GM20431 (cell line): ENCODE results near the gene CHST14.

ENCODE experiments used
- in situ Hi-C: fragments of 300-500 bp; cut with MseI, MboI; formaldehyde crosslinking; loops from one replicate; pipeline ENCODE4 v1.15.0; 2020; ENCODE audit warnings: low sequenced_read_pairs; ENCODE audit not compliant: unreplicated experiment

CHST14 gene

DNA sequence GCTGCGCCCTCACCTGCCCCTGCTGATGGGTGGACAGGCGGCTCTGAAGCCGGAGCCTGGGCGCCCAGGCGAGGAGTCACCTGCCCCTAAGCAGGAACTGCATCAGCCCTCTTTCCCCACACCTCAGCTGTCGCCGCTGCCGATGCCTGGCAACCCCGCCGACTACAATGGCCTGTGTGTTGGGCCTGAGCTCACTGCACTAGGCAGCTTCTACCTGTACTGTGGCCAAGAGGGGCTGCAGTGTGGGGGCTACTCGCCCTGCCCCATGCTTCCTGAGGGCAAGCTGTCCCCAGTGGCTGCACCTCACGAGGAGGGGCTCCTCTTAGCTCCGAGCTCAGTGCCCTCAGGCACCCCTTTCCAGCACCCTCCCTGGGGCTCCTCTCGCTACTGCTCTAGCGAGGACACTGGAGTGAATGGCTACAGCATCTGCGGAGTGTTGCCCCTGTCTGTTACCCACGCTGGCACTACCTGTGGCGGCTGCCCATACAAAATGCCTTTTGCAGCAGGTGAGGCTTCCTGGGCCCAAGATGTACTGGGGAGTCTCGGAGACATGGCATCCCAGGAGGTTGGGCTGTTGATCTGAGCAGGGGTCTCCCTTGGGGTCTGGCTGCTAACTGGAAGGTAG is 11.3 kb upstream of the CHST14 start:
- in situ Hi-C loops, result no loop called here

DNA sequence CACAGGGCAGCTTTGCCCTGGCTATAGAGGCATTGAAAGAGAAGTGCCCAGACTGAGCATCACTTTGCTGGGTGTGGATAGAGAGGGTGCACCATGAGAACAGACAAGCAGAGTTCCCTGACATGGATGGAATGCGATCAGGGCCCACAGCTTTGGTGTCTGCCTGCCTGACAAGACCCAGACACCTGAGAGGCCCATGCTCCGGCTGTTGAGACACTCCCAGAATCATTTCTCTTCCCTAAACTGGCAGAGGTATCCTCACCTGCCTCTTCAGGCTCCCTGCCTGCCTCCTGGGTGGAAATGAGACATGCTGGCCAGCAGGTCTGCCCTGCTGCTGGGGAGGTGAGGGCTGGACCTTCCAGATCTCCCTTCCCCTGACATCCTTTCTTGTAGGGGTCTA is 10.4 kb upstream of the CHST14 start:
- in situ Hi-C loops, result no loop called here

DNA sequence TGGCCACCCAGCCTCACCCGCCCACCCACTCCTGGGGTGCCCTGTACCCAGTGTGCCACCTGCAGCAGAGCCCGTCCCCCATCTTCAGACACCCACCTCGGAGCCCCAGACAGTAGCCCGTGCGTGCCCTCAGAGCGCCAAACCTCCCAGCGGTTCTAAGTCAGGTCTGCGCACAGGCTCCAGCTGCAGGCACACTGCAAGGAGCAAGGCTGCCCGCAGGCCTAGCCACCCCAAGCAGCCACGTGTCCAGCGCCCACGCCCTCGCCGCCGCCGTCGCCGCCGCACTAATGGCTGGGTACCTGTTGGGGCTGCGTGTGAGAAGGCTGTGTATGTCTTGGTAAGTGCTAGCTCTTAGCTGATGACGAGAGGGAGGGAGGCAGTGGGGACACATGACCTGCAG is 8.8 kb upstream of the CHST14 start:
- in situ Hi-C loops, result no loop called here

DNA sequence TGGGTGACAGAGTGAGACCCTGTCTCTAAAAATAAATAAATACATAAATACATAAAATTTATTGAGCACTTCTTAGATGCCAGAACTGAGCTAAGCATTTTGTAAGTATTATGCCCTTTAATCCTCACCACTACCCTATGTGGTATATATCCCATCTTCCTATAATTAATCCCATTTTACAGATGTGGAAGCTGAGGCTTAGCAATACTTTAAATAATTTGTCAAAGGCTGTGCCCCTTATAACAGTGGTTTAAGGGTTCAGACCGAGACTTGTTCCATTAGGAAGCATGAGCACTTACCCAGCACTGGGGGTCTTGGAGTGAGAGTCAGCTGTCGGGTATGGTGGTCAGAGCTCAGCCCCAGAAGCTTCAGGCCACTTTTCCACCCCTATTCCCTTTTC is 7.5 kb upstream of the CHST14 start:
- in situ Hi-C loops, result no loop called here

DNA sequence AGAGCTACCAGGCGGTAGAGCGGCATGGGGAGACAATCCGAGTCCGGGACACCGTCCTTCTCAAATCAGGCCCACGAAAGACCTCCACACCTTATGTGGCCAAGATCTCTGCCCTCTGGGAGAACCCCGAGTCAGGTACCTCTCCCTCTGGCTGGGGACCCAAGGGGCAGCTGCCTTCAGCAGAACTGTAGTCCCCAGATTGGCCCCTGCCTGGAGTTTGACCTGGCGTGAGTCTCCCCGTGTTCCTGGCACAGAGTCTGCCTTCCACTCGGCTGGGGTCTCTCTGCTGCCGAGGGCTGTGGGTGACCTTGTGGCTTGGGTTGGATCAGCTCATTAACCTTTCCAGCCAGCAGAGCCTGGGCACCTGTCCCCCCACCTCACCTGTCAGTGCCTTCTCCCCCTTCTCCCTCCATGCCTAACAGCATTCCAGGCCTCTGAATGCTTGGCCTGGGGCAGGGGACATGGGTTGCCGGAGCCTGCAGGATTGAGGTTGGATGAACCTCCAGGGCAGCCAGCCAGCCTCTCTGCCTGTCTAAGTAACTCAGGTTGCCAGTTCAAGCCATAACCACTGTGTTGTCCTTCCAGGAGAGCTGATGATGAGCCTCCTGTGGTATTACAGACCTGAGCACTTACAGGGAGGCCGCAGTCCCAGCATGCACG is 6.8 kb upstream of the CHST14 start:
- in situ Hi-C loops, result no loop called here

DNA sequence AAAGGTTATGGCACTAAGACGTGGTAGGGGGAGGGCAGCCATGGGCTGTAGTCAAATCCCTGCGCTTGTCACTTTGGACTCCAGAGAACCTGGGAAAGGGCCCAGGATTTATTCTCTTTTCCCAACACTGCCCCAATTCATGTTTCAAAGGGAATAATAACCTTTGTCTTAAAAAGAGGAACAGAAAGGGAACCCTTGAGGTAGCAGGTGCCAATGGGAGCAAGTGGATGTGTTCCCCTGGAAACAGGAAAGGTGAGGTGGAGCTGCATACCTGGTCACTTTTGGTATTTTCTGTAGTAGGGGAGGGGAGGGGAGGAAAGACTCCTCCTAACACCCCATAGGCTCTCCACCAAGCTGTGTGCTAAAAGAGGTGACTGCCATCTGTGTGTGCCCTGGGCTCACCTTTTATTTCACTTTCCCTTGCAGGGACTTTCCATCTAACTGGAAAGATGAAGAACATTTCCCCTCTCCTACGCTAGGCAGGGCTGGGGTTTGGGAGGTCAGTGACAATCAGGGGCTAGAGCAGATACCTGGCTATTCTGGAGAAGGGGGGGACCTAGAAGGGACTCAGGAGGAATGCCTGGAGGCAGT is 6.1 kb upstream of the CHST14 start:
- in situ Hi-C loops, result no loop called here

DNA sequence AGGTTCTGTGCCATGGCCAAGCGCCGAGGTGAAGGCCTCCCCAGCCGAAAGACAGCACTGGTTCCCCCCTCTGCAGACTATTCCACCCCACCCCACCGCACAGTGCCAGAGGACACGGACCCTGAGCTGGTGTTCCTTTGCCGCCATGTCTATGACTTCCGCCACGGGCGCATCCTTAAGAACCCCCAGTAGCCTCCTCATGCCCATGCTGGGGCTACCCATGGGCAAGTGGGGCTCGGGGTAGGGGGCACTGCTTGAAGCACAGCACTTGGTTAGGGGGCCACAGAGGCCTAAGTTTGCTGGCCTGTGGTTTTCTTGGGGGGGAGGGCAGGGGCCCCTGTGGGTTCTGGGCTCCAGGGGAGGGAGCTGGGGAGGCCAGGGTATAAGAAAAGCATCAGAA is 4.8 kb upstream of the CHST14 start:
- in situ Hi-C loops, result no loop called here

DNA sequence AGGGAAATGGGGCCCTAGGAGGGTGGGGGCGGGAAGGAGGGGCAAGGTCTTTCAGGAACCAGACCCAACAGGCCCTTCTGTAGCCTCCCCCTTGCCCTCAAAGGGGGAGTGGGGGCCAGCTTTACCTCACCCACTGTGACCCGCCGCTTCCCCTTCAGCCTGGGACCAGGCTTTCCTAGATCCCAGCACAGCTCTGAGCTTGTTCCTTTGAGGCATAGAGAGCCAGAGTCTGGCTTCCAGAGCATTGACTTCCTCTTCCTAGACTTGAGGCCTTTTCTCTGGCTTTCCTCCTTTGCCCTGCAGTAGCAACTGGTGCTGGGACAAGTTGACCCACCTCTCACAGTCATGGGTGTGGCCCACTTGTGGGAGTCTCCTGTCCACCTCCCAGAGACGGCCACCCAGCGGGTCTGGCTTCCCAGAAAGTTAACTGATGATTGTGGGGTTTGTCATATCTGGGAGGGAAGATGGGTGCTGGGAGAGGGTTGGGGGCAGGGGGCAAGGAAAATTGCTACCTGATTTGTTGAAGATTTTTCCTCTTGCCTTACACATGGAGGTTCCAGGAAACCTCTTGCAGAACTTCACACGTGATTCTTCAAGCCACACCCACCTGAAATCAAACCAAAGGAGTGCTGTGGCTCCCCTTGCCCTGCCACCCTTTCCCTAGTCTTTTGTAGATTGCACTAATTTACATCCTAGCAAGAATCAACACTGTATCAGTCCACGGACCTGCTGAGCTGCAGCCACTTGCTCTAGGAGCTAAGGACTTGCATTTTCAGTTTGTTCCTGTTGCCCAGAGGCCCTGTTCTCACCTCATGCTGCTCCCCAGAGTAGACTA is 4.1 kb upstream of the CHST14 start:
- in situ Hi-C loops, result no loop called here

DNA sequence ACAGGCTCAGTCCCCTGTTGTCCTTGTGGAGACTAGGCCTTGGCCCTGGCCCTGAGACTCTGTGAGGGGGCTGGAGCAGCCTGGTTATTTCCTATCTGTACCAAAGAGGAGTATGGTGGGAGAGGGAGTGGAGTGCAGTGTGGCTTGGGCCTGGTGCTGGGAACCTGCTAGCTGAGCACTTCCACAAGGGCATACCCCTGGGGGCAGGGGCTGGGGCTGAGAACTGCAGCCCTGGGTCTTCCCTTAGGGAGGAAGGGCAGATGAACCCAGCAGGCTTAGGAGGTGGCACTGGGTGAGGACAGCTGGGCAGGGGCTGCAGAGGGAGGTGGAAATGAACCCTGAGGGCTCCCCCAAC is 3.5 kb upstream of the CHST14 start:
- in situ Hi-C loops, result no loop called here

DNA sequence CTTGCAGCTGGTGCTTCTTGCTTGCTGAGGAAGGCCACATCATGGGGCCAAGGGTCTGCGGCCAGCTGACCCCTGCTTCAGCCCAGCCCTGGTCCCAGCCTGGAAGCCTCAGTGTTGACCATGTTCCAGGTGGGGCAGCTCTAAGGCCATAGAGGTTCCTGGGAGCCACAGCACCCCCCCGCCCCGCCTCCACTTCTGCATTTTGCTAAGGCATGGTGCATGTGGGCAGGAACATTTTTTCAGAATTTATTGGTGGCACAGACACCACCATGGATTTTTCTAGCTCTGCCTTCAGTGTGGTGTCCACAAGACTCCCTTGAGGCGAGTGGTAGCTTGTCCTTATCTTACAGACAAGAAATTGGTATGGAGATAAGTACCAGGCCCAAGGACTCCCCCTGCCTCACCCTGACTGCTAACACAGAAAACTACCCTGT is 1.9 kb upstream of the CHST14 start:
- in situ Hi-C loops, result no loop called here

DNA sequence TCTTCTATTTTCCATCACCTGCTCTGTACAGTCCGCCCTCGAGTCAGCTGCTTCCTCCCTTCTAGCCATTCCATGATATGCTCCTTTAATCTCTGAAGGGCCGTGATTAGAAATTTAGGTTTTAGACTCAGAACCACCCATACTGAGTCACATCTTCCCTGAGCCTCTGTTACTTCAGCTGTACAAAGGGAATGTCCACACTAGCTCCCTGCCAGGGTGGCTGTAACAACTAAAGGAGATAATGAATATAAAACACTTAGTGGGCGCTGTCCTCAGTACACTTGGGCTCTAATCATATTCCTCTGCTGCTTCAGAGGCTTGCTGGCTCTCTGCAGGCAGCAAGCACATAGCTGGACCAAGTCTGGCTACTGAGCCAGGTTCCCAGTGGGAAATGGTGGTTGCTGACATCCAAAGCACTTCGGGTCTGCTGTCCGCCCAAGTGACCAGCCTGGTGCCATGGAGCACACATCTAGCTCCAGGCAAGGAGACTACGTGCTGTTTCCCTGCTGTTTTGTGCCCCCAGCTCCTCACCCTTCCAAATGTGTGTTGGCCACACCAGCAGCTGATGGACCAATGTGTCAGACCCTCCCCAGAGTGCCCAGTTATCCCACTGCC is 901 bp upstream of the CHST14 start:
- in situ Hi-C loops, result no loop called here

DNA sequence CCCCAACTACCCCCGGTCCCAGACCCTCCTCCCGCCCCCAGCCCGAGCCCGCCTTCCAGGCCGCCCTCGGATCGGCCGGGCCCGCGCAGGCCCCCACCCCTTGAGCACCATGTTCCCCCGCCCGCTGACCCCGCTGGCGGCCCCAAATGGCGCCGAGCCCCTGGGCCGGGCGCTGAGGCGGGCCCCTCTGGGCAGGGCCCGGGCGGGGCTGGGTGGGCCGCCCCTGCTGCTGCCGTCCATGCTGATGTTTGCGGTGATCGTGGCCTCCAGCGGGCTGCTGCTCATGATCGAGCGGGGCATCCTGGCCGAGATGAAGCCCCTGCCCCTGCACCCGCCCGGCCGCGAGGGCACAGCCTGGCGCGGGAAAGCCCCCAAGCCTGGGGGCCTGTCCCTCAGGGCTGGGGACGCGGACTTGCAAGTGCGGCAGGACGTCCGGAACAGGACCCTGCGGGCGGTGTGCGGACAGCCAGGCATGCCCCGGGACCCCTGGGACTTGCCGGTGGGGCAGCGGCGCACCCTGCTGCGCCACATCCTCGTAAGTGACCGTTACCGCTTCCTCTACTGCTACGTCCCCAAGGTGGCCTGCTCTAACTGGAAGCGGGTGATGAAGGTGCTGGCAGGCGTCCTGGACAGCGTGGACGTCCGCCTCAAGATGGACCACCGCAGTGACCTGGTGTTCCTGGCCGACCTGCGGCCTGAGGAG is 472 bp downstream of the CHST14 start:
- in situ Hi-C loops, result no loop called here

DNA sequence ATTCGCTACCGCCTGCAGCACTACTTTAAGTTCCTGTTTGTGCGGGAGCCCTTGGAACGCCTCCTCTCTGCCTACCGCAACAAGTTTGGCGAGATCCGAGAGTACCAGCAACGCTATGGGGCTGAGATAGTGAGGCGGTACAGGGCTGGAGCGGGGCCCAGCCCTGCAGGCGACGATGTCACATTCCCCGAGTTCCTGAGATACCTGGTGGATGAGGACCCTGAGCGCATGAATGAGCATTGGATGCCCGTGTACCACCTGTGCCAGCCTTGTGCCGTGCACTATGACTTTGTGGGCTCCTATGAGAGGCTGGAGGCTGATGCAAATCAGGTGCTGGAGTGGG is 995 bp downstream of the CHST14 start:
- in situ Hi-C loops, result no loop called here

DNA sequence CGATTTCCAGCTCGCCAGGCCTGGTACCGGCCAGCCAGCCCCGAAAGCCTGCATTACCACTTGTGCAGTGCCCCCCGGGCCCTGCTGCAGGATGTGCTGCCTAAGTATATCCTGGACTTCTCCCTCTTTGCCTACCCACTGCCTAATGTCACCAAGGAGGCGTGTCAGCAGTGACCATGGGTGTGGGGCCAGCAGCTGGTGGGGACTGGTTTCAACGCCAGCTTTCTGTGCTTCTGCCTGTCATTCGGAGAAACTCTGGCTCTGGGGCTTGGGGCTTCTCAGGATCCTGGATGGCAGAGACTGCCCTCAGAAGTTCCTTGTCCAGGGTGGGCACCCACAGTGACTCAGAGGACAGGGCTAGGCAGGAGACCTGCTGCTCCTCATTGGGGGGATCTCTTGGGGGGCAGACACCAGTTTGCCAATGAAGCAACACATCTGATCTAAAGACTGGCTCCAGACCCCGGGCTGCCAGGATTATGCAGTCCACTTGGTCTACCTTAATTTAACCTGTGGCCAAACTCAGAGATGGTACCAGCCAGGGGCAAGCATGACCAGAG is 1.5 kb downstream of the CHST14 start:
- in situ Hi-C loops, result no loop called here

DNA sequence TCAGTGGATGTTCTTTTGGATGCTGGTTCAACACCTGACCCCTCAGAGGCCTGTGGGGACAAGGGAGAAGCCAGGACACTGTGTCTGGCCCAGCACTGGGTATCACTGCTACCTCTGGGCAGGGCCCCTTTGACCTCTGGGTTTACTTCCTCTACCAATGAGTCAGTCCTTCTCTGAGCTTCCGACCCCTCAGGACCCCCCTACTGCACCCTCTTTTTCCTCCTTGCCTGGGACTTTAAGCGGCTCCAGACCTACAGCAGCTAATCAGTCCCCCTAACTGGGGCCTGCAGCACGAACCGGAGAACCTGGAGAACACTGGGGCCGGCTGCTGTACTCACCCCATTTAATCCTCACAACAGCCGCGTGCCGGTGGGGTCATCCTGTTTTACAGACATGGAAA is 3.8 kb downstream of the CHST14 start:
- in situ Hi-C loops, result no loop called here

DNA sequence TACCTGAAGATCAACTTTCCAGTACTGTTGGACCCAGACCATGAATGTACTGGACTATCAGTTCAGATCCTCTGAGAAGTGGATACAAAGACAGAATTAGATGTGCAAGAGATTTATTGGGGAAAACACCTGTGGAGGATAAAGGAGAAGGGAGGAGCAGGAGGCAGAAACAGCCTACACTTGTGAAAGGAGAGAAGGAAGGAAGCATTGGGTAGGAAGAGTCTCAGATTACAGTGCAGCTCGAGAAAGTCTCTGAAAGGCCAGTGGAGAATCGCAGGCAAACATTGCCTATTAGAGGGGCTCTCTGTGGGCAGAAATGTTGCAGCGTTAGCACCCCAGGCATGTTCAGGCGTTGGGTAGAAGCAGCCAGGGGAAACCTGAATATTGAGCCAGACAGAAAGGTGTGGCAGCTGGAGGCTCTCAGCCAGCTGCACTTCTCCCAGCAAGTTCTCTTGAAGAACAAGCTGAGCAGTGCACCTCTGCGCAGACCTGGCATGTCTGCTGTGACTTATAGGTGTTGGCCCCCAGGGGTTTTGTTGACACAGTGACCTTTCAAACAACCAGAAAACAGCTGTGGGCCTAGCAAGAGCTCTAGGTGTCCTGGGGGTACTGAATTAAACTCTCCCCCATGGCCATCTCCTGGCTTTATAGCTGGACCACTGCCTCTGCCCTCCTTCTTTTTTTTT is 7.0 kb downstream of the CHST14 start:
- in situ Hi-C loops, result no loop called here

DNA sequence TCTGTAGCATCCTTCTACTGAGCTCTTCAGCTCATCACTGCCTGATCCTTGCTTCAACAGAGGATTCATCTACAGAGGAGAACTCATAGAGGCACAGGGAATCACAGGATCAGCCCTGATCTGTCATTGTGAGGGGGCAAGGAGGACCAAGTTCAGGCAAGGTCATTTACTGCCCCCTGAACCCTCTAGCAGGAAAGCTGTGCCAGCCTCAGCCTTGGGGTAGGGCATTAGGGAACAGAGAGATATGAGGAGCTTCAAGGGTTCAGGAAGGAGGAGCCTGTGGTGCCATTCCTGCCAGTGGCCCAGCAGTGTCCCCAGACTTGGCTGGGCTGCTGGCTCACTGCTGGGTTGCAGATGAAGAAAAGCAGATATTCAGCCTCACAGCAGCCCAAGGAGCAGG is 8.2 kb downstream of the CHST14 start:
- in situ Hi-C loops, result no loop called here

DNA sequence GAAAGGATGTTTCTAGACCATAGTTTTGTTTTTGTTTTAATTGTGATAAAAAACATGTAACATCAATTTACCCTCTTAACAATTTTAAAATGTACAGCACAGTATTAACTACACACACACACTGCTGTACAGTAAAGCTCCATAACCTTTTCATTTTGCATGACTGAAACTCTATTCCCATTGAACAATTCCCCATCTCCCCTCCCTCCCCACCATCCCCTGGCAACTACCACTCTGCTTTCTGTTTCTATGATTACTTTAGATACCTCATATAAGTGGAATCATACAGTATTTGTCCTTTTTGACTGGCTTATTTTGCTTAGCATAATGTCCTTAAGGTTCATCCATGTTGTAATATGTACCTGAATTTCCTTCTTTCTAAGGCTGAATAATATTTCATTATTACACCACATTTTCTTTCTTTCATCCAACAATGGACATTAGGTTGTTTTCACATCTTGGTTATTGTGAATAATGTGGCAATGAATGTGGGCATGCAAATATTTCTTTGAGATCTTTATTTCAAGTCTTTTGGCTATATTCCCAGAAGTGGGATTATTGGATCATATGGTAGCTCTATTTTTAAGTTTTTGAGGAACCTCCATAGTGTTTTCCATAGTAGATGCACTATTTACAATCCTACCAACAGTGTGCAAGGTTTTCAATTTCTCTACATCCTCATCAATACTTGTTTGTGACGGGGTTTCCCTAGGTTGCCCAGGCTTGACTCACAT is 10.7 kb downstream of the CHST14 start:
- in situ Hi-C loops, result no loop called here

DNA sequence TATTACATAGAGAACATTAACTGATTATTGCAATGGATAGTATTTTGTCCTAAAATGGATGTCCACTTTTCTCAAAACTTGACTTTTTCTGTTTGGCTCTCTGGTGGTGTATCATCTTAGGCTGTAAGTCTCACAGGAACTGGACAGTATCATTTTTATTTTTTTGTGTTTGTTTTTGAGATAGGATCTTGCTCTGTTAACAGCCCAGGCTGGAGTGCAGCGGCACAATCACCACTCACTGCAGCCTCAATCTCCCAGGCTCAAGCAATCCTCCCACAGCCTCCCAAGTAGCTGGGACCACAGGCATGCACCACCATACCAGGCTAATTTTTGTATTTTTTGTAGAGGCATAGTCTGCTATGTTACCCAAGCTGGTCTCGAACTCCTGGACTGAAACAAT is 13.1 kb downstream of the CHST14 start:
- in situ Hi-C loops, result no loop called here
